ENCODE data around the gene GADD45G.

GRCh38 chr9:89633404-89633803, 28.6 kb downstream of the GADD45G start:
- TF ChIP-seq CTCF (conservative IDR thresholded peaks at IDR 0.05; ENCODE audit: low read depth, low read length) (no peak), EZH2 (IDR thresholded peaks at IDR 0.05; ENCODE audit: borderline replicate concordance, low read depth, low read length, poor library complexity, severe bottlenecking) (no peak)

Data from A673 (cell line).